AG08396 (cell line): ENCODE data around the gene ISYNA1.
A peak's percentile ranks its signal among the peaks of the same experiment; 100 is the strongest.

Experiments
- DNase-seq: peaks from one replicate; pipeline ENCODE4 v3.0.0; 2012; ENCODE audit warnings: low spot score, mixed read lengths

The ISYNA1 gene

DNA sequence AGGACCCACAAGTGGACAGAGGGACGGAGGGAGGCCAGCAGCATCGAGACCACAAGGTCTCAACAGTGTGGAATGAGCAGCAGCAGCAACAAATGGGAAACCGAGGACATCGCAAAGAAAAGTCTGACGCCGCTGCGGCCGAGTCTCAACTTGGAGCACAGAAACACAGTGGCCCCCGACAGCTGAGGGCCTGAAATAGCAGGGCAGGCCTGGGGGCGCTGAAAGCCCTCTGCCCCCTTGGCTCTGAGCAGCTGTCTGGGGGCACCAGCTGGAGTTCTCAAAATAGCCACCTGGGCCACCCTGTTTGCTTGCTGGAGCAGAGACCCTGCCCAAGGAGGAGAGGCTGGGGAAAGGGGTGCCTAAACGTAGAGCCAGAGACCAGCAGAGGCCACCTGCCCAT, 5.9 kb upstream of the ISYNA1 start:
- DNase-seq, result no peak

DNA sequence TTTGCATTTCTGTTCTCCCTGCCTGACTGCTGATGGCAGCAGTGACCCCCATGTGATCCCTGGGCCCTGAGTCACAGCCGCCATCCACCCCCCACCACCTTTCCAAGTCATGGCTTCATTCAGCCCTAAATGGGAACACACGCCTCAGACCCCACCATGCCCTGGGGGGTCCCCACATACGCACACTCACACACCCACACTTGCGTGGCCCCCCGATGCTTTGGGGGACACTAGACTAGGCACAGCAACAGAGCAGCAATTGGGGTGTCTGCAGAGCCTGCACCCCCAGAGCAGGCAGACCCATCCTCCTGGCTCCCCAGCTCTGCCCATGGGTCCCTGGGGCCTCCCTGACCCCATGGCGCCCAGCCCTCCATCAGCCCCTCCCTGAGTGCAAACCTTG, 5.5 kb upstream of the ISYNA1 start:
- no peak for DNase-seq

DNA sequence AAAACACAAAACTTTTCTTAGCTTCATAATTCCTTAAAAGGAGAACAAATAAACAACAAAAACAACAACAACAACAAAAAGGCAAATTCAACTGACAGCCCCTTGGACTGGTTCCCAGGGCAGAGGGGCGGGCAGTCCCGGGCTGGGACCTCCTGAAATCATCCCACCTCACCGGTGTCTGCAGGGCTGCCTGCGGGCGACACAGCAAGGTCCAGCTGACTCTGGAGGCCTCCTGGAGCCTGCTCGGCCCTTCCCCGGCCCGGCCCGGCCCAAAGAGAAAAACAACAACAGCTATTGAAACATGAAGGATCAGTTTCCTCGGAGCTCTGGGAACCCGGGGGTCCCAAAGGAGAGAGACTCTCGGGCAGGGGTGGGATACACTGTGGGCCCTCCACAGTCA, 5.0 kb upstream of the ISYNA1 start:
- no peak for DNase-seq

DNA sequence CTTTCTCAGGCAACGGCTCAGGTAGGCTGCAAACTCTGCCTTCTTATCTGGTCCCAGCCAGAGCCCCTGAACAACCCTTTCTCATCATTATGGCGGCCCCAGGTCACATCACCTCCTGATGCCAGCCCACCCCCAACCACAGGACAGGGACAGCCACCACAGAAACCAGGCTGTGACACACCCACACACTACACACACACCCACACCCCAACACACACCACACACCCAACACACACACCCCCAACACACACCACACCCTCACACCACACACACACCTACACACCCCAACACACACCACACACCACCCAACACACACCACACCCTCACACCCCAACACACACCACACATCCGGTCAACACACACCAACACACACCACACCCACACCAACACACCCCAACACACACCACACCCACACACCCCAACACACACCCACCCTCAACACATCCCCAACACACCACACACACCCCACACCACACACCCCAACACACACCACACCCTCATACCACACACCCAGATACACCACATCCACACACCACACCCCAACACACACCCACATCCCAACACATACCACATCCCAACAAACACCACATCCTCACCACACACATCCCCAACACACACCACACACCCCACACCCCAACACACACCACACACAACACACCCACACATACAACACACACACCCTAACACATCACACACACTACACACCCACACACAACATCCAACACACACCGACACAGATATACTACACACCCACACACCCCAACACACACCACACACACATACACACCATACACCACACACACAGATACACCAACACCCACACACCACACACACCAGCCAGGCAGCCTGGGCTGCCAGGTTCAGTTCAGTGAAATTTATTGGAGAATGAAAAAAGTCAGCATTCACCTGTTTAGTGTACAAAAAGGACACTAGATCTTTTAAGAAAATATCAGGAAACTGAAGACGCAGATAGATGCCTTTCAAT, 4.2 kb upstream of the ISYNA1 start:
- DNase-seq, result no peak

DNA sequence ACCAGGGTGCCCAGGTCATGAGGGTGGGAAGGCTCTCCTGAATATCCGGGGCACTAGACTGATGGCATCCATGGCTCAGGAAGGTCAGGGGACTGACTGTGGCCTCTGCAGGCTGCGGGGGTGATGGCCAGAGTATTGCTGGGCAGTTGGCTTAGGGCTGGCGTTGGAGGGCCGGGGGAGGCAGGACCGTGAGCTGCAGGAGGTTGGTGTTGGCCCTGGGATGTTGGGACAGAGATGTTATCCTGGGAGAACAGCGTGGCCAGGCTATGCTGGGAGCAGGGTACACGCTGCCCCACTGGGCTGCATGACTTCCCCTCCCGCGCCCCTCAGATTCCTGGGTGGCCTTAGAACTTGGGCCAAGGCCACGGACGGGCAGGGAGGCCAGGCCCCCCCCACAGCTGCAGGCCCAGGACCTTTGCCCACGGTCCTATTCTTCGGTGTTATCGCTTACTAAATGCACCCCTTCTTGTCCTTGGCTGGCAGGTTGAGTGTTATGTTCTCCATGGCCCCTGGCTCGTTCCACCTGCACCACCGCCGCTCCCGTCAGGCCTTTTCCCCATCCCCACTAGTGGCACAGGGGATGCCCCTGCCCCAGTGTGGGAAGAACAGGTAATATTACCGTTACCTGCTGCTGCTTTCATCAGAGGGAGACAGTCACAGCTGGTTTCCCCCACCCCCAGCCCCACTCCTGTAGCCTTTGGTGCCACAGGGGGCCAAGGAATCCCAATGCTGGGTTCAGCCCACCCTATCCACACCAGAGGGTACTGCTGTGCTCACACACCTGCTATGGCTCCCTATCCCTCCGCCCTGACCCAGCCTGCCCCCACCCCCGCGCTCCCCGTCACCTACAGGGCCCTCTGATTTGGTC, 3.2 kb upstream of the ISYNA1 start:
- no peak for DNase-seq

DNA sequence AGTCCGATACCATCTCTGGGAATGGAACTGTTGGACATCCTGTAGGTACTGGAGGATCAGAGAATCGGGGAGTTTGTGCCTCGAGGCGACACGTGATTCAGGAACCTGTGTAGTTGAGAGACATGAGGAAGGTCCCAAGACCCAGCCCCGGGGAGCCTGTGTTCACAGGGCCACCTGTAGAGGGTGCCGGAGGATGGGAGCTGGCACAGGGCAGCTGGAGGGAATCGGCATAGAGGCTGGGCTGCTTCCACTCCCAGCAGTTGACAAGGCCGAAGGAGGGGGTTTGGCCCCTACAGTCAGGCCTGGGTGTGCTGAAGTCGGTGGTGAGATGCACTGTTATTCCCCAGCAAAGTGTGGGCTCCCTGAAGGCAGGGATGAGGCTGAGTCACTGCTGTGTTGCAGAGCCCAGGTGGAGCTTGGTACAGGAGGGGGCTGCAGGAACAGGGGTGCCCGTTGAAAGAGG, 2.5 kb upstream of the ISYNA1 start:
- DNase-seq, result no peak

DNA sequence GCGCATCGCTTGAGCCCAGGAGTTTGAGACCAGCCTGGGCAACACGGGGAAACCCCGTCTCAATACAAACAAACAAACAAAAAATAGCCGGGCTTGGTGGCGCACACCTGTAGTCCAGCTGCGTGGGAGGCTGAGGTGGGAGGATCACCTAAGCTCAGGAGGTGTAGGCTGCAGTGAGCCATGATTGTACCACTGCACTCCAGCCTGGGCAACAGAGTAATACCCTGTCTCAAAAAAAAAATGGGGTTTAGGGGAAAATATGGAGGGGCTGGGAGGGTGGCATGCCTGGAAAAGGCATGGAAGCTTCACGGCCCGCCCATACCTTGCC, 1.9 kb upstream of the ISYNA1 start:
- DNase-seq, result no peak

DNA sequence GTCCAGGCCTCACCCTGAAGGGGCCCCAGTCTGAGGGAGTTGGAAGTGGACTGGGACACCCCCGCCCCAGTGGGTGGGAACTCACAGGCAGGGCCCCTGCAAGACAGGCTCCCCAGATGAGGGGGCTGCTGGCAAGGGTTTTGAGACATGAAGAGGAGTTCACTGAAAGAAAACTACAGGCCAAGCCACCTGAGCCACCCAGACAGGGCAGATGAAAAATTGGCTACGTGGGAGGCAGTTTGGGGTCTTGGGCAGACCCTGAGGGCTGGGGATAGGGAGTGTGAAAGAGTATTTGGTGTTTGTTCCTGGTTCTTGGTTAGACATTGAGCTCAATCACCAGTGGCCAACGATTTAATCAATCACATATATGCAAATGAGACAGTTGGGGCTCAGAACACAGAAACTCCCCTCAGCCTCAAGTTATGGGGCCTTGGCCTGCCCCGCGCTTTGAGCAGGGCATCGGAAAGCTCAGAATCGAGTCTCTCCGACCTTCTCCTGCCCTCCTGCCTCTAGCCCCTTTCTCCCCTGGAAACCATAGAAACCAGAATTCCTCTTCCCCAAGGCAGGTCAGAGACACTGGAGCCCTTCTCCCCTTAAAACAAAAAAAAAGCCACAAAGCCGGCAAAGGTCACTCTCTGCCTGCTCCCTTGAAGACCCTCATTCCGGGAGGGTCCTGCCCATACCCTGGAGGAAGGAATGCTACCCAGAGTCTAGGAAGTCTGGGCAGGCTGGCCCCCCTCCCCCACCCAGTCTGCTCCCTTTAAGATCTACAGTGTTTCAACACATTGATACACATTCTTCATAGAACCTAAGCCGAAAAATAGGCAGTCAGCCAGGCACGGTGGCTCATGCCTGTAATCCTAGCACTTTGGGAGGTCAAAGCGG, 1.3 kb upstream of the ISYNA1 start:
- DNase-seq, result peak; percentile 65

DNA sequence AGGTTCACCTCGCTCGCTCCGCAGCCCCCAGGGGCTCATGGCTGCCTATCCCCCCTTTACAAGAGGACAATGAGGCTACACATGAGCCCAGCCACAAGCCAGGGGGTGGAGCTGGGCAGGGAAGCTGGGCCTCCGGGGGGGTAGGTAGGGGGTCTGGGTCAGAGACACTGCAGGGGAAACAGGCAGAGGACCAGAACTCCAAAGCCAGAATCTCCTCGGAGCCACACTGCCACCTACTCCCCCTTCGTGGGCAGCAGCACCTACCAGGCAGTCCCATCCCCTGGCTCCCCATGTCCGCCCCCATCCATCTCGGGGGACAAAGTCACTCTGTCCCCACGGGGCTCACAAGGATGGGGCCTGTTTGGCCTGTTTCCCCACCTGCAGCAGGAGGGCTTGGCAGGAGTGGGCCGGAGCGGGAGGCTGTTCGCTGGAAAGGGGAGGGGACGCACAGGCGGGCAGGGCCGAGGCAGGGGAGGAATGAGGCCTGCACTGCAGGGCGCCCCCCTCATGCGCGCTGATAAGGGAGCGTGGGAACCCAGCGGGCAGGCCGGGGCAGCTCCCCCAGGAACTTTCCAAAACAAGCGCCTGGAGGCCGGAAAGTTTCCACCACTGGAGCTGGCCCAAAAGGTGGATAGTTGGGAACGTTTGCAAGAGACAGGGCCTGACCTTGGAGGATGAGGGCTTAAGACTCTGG, 545 bp upstream of the ISYNA1 start:
- no peak for DNase-seq

DNA sequence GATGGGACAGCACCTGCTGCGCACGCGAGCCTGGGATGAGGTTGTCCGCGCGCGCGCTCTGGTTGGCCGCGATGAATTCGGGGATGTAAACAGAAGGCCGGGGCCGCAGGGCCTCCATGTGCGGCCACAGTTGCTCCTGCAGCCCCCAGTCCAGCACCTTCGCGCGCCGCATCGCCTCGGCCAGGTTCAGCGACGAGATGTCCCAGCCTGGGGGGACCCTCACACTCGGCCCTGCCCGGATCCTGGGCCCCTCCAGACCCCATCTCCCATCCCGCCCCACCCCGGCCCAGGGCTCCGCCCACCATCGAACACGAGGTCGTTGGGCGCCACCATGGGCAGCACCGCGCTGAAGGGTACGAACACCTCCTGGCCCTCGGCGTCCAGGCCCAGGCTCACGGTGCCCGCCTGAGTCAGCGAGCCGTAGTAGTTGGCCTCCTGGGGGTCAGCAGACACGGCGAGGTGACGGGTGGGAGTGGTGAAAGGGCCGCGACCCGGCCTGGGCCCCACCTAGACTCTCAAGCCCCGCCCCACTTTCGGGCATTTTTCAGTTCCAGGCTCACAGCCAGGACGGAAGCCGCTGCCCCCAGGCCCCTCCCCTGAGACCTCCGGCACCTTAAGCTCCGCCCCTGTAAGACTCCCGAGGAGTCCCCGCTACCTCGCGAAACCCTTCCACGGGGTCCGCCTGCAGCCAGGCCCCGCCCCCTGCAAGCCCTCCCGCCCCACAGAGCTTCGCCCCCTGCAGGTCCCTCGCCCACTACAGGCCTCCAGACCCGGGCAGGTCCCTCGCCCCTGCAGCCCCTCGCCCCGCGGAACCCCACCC, 1.1 kb downstream of the ISYNA1 start:
- peak; percentile 88 for DNase-seq

DNA sequence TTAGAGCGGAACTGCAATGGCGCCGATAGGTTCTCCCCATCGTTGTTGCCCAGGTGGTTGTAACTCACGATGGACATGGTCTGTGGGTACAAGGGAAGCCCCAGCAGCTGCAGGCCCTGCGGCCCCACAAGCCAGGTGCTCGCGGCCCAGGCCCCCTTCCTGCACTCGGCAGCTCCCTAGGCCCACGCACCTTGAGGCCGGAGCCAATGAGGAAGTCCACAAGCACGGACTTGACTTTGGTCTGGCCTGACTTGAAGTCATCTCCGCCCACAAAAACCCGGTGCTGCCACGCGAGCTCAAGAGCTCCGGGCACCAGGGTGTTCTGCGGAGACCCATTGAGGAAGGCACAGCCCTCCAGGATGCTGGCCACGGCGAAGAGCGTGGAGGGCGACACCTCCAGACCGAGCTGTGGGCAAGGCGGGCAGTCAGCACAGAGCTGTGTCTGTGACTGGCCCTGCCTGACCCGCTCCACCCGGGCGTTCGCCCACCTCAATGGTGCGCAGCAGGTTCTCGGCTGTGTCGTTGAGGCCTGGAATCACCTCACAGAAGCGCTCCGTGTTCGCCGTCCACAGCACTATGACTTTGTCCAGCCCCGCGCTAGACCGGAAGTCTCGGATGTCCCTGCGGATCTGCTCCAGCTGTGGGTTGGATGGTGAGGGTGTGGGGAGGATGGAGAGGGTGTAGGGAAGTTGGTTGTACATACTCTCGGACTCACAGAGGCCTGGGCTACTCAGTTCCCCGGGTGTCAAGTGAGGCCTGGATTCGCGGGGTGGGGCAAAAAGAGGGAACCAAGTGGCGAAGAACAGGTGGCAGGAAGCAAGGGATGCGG, 1.9 kb downstream of the ISYNA1 start:
- no peak for DNase-seq

DNA sequence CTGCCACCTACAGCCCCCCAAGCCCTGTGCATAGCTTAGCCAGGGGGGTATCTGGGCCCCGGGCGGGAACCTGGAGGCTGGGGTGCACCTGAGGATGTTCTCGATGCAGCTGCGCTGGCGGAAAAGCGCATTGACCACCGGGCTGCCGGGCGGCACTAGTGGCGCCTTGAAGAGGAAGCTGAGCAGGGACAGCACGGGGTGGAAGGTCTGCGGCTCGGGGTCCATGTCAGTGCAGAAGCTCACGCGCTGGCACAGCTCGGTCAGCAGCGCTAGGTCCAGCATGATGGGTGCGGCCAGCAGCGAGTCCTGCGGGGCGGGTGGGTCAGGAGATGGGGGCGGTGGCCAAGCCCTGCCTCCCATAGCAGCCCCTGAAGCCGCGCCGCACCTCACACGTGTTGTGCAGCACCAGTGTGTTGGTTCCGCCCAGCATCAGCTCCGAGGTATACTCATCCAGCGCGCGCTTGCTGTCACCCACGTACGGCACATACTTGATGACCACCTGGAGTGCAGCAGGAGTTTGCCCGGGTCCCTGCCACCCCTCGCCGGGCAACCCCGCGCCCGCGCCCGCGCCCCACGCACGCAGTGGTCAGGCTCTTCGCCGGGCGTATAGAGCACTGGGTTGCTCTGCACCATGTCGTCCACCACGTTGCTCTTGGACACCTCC, 2.6 kb downstream of the ISYNA1 start:
- no peak for DNase-seq

DNA sequence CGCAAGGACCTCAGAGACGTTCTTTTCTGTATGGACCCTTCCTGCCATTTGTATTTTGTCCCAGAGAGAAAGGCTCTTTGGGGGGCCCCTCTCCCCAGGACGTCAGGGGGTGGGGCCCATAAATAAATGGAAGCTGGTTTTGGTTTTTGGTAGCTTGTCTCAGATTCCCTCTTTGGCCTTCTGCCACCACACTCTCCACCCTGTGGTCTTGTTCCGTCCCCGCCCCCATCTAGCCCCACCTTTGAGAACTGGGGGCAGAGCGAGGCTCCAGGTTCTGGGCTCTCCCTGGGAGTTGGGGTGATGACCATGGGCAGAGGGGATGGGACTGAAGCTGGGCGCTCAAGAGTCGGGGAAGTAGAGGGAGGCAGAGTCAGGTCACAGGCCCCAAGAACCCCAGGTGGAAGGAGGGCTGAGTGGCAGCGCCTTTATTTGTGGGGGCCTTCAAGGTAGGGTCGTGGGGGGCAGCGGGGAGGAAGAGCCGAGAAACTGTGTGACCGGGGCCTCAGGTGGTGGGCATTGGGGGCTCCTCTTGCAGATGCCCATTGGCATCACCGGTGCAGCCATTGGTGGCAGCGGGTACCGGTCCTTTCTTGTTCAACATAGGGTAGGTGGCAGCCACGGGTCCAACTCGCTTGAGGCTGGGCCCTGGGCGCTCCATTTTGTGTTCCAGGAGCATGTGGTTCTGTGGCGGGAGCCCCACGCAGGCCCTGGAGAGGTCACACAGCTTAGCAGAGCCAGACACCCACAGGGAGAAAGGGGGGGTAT, 3.3 kb downstream of the ISYNA1 start:
- DNase-seq, result no peak

DNA sequence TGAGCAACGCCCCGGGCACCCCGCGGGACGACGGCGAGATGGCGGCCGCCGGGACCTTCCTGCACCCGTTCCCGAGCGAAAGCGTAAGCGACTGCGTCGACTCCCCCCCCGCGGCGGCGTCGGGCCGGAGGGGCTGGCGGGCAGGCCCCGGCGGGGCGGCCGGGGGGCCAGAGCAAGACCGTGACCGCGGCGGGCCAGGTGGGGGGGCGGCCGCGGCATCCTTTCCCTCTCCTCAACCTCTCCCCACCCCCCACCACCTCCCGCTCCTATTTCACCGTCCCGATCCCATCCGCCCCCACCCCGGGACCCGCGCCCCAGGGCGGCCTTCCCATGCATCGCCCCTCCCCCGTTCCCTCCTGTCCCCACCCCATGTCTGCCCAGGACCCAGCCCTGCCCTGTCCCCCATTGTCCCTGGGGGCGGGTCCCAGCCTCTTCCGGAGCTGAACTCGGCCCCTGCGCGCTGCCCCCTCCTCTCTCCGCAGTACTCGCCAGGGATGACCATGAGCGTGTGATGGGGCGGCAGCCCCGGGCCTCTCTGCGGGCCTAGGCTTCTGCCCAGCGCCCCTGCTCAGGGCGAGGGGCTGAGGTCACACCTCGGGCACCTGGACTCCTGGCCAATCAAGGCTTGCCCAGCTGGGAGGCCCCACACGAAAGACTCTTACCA, 4.1 kb downstream of the ISYNA1 start:
- no peak for DNase-seq

DNA sequence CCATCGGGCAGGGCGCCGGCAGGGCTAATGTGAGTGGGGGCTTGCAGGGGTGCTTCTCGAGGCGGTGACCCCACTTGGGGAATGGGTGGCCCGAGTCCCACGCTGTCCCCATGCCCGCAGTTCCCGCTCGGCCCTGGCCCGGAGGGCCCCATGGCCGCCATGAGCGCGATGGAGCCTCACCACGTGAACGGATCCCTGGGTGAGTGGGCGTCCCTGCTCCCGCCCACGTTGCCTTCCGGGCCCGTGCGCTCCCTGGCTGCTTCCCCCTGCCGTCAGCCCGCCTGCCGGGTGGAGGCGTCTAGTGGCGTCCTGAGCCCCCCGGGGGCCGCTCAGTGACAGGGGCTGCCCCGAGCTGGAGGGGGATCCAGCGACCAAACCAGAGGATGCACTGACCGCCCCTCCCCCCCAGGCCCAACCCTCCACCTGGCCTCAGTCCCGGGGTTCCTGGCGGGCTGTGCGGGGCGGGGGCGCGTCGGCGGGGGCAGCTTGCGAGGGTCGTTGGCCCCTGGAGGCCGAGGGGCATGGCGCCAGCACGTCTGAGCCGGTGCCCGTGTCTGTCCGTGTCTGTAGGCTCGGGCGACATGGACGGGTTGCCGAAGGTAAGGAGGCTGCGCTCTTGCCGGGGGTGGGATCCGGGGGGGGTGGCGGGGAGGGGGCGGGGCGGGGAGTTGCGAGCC, 4.8 kb downstream of the ISYNA1 start:
- no peak for DNase-seq

DNA sequence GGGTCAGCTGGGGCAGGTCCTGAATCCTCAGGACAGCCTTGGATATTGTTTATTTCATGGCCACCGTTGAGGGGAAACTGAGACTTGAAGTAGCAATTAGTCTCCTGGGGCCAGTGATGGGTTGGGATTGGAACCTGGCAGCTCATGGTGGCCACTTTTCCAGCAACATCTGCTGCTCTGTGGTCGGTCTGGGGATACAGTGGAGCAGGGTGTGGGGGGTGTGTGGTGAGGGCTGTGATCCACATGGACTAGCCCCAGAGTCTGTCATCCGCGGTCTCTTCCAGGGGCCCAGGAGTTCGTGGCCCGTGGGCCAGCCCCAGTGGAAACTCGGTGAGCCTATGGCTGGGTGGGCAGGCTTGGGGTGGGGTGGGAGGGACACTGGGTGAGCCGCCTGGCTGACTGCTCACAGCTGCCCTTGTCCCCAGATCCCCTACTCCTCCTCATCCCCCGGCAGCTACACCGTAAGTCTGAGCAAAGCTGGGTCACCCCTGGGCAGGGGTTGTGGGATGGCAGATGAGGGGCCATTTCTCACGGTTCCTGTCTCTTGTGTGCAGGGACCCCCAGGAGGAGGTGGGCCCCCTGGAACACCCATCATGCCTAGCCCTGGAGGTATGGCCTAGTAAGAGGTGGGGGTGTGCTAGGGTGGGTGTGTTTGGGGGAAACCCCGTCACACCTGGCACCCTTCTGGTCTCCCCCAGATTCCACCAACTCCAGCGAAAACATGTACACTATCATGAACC, 5.5 kb downstream of the ISYNA1 start:
- no peak for DNase-seq
